GM20000 (cell line): ENCODE results near the gene RPLP2.

Experiments used
- DNase-seq: peaks from one replicate; pipeline ENCODE4 v3.0.0; 2012; ENCODE audit warnings: low spot score
- CTCF ChIP-seq: IDR thresholded peaks from 2 replicates; pipeline ENCODE4 v1.5.1; 2012; ENCODE audit warnings: mild to moderate bottlenecking, control low read depth; ENCODE audit errors: extremely low read depth, missing control alignments

RPLP2 gene

GRCh38 chr11:799641-800316, 10.0 kb upstream of the RPLP2 start:
- no peak for TF ChIP-seq CTCF
- DNase-seq: no peak

- DNase-seq: no peak
- no peak for TF ChIP-seq CTCF
These were observed 9.3 kb upstream of the RPLP2 start for GRCh38 chr11:800473-800872.

GRCh38 chr11:801097-801780, 8.5 kb upstream of the RPLP2 start:
- no peak for DNase-seq
- TF ChIP-seq CTCF: no peak

GRCh38 chr11:802018-802617, 7.6 kb upstream of the RPLP2 start:
- DNase-seq: no peak
- TF ChIP-seq CTCF: no peak

GRCh38 chr11:802693-803466, 6.9 kb upstream of the RPLP2 start:
- no peak for TF ChIP-seq CTCF
- DNase-seq: no peak

GRCh38 chr11:803467-803742, 6.4 kb upstream of the RPLP2 start:
- no peak for DNase-seq
- no peak for TF ChIP-seq CTCF
